Karpas-422 (cell line): ENCODE results near the gene RHEB. TPM values are rescaled to one million over a fixed set of nuclear protein-coding genes. Genes with fewer than 3 reads are reported as not detected.

ENCODE experiments used
- DNase-seq: peaks from one replicate; pipeline ENCODE4 v3.0.0-alpha.2; 2015
- H2AFZ ChIP-seq: fragments of 200-600 bp; sonication (generic); 2 replicates; pipeline ENCODE4 v1.6.1; 2014; ENCODE audit warnings: antibody characterized with exemption, low read length, mixed read lengths
- H3K27ac ChIP-seq: fragments of 200-600 bp; sonication (generic); 2 replicates; pipeline ENCODE4 v1.5.1; 2014; ENCODE audit warnings: mild to moderate bottlenecking, low read length, moderate library complexity
- H3K27me3 ChIP-seq: fragments of 200-600 bp; sonication (generic); 2 replicates; pipeline ENCODE4 v1.6.1; 2014; ENCODE audit warnings: low read length, mixed read lengths
- H3K36me3 ChIP-seq: fragments of 200-600 bp; sonication (generic); 2 replicates; pipeline ENCODE4 v1.6.1; 2014; ENCODE audit warnings: low read length, mixed read lengths; ENCODE audit not compliant: insufficient read depth
- H3K4me1 ChIP-seq: fragments of 200-600 bp; sonication (generic); 2 replicates; pipeline ENCODE4 v1.6.1; 2014; ENCODE audit warnings: mild to moderate bottlenecking, low read length, mixed read lengths
- H3K4me2 ChIP-seq: fragments of 200-600 bp; sonication (generic); 2 replicates; pipeline ENCODE4 v1.6.1; 2014; ENCODE audit warnings: low read length, low read depth, mild to moderate bottlenecking; ENCODE audit not compliant: poor library complexity, severe bottlenecking
- H3K4me3 ChIP-seq: fragments of 200-600 bp; sonication (generic); 2 replicates; pipeline ENCODE4 v1.5.1; 2014; ENCODE audit warnings: mild to moderate bottlenecking, antibody characterized with exemption, low read length, mixed read lengths
- H3K79me2 ChIP-seq: fragments of 200-600 bp; sonication (generic); 2 replicates; pipeline ENCODE4 v1.6.1; 2014; ENCODE audit warnings: mild to moderate bottlenecking, low read length, mixed read lengths
- H3K9ac ChIP-seq: fragments of 200-600 bp; sonication (generic); 2 replicates; pipeline ENCODE4 v1.6.0; 2014; ENCODE audit warnings: low read length
- H3K9me2 ChIP-seq: fragments of 200-600 bp; sonication (generic), shearing (Covaris generic); replicated peaks from 2 replicates; pipeline ENCODE4 v1.6.0; 2014; ENCODE audit warnings: mild to moderate bottlenecking, low read length, moderate library complexity; ENCODE audit not compliant: insufficient read depth
- H3K9me3 ChIP-seq: fragments of 300-700, 200-600 bp; sonication (generic); 2 replicates; pipeline ENCODE4 v1.6.1; 2014; ENCODE audit warnings: low read length, mixed read lengths
- H4K20me1 ChIP-seq: fragments of 200-600 bp; sonication (generic); 2 replicates; pipeline ENCODE4 v1.6.1; 2014; ENCODE audit warnings: mild to moderate bottlenecking, antibody characterized with exemption, low read length, low read depth; ENCODE audit not compliant: insufficient read depth
- total RNA-seq: library from RNA; depleted of rRNA; stranded (reverse); fragments of >200 nt; shearing (Covaris generic); gene quantifications from 2 replicates; pipeline ENCODE4 v1.2.3, GENCODE V29; 2014; ENCODE audit warnings: low replicate concordance

Gene RHEB
- total RNA-seq, 1 experiment from 2014 or later: 47.5 TPM

- Histone ChIP-seq H3K9me3 (no peaks in the 10 kb centered on the region), H4K20me1 (no peaks in the 10 kb centered on the region), H3K27me3 (no peaks in the 10 kb centered on the region), H3K4me1 (peaks cover 7% of the 10 kb centered on the region), H3K36me3 (peaks cover 37% of the 10 kb centered on the region; the same call in 1 of the 2 replicates), H3K9ac (no peak overlapping the region), H3K4me2 (no peak overlapping the region), H3K79me2 (peaks cover 96% of the 10 kb centered on the region), H3K4me3 (no peak overlapping the region), H3K27ac (no peak overlapping the region), H3K9me2 (no peaks in the 10 kb centered on the region), H2AFZ (no peak overlapping the region)
- no peak for DNase-seq
Measured at GRCh38 chr7:151483711-151483983, 36.0 kb downstream of the RHEB start.

GRCh38 chr7:151482883-151483710 is 36.6 kb downstream of the RHEB start:
- H3K9me2 ChIP-seq: no peaks in the 10 kb centered on the region
- peaks cover 7% of the 10 kb centered on the region for H3K4me1 ChIP-seq
- H3K9me3 ChIP-seq: no peaks in the 10 kb centered on the region
- no peaks in the 10 kb centered on the region for H3K27me3 ChIP-seq
- no peak overlapping the region for H3K4me2 ChIP-seq
- H3K9ac ChIP-seq: no peak overlapping the region
- no peak overlapping the region for H3K4me3 ChIP-seq
- H3K36me3 ChIP-seq: peaks cover 33% of the 10 kb centered on the region; the same call in 1 of the 2 replicates
- no peak overlapping the region for H3K27ac ChIP-seq
- DNase-seq: no peak
- peaks cover 95% of the 10 kb centered on the region for H3K79me2 ChIP-seq
- no peaks in the 10 kb centered on the region for H4K20me1 ChIP-seq
- no peak overlapping the region for H2AFZ ChIP-seq

DNA sequence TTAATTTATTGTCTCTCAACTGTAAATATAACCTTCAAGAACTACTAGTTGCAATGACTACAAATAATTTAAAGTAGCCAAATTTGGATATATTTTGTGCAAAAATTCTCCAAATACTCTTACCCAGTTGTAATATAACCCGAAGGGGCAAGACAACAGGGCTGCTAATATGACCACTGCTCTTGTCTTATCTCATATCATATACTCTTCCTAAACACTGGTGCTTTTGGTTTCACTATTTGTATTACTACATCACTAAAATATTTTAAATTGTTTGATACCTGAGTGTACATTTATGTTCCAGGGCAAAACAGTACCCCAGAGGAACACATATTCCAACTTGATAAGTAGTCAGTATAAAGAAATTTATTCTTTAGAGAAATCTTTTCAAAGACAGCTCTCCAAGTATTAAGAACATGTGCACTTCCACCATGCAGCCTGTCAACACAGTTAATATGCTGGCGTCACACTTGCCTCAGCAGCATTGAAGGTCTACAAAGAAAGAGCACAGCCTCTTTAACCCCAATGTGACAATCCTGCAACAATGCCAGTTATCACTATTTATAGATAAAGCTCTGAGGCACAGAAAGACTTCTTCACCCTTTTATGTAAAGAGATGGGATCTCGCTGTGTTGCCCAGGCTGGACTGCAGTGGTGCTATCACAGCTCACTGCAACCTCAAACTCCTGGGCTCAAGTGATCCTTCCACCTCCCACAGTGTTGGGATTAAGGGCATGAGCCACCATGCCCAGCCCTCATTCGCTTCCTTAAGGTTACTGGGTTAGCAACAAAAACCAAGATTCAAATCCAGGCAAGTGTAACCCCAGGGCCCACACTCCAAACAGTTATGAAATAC is 37.8 kb downstream of the RHEB start:
- H3K4me1 ChIP-seq: peaks cover 7% of the 10 kb centered on the region
- H3K27ac ChIP-seq: no peak overlapping the region
- H3K9ac ChIP-seq: no peak overlapping the region
- H3K27me3 ChIP-seq: no peaks in the 10 kb centered on the region
- H3K9me3 ChIP-seq: no peaks in the 10 kb centered on the region
- H3K79me2 ChIP-seq: peaks cover 95% of the 10 kb centered on the region
- no peaks in the 10 kb centered on the region for H4K20me1 ChIP-seq
- H3K36me3 ChIP-seq: peaks cover 27% of the 10 kb centered on the region; the same call in 1 of the 2 replicates
- H3K4me2 ChIP-seq: no peak overlapping the region
- no peak overlapping the region for H2AFZ ChIP-seq
- H3K9me2 ChIP-seq: no peaks in the 10 kb centered on the region
- no peak overlapping the region for H3K4me3 ChIP-seq
- no peak for DNase-seq

DNA sequence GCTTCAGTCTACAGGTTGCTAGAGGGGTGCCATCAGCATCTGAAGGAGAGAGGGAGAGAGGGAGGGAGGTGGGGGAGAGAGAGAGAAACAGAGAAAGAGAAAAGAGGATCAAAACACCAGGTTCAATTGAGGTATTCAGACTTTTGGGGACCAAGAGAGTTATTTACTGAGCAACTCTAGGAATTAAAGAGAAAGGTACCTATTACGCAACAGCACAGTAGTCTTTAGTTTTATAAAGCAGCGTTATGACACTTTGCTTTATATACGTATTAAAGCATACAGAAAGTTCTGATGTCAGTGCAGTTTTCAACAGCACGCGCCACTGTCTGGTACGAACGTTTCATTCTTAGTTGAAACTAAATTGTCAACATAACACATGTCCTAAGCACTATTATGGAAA is 41.8 kb downstream of the RHEB start:
- no peak for DNase-seq
- Histone ChIP-seq H3K27me3 (no peaks in the 10 kb centered on the region), H3K9ac (no peak overlapping the region), H3K27ac (no peak overlapping the region), H3K9me2 (no peaks in the 10 kb centered on the region), H3K4me3 (no peak overlapping the region), H4K20me1 (peaks cover 6% of the 10 kb centered on the region), H3K79me2 (peaks cover 94% of the 10 kb centered on the region), H3K36me3 (no peaks in the 10 kb centered on the region; the same call in 1 of the 2 replicates), H3K9me3 (no peaks in the 10 kb centered on the region), H2AFZ (no peak overlapping the region), H3K4me1 (peaks cover 11% of the 10 kb centered on the region), H3K4me2 (no peak overlapping the region)

GRCh38 chr7:151472644-151473380 is 46.9 kb downstream of the RHEB start:
- Histone ChIP-seq H3K79me2 (peaks cover 66% of the 10 kb centered on the region), H2AFZ (no peak overlapping the region), H3K9me3 (no peaks in the 10 kb centered on the region), H3K9me2 (no peaks in the 10 kb centered on the region), H4K20me1 (peaks cover 29% of the 10 kb centered on the region), H3K4me1 (peaks cover 35% of the 10 kb centered on the region), H3K27me3 (no peaks in the 10 kb centered on the region), H3K36me3 (peaks cover 29% of the 10 kb centered on the region), H3K9ac (no peak overlapping the region), H3K4me3 (no peak overlapping the region), H3K4me2 (peak overlapping the region; percentile 54), H3K27ac (0 out of 2 replicates have a peak overlapping the region, but pooled peaks have one; percentile 46)
- no peak for DNase-seq

- Histone ChIP-seq H2AFZ (no peak overlapping the region), H3K4me2 (peak overlapping the region; percentile 54), H3K4me1 (peaks cover 35% of the 10 kb centered on the region), H3K27ac (peak overlapping the region; percentile 46; the same call in 1 of the 2 replicates), H3K9ac (no peak overlapping the region), H3K27me3 (no peaks in the 10 kb centered on the region), H3K9me2 (no peaks in the 10 kb centered on the region), H4K20me1 (peaks cover 29% of the 10 kb centered on the region), H3K36me3 (peaks cover 37% of the 10 kb centered on the region), H3K9me3 (no peaks in the 10 kb centered on the region), H3K79me2 (peaks cover 45% of the 10 kb centered on the region), H3K4me3 (no peak overlapping the region)
- DNase-seq: no peak
Measured at GRCh38 chr7:151470711-151471110, 49.0 kb downstream of the RHEB start.

- H3K4me1 ChIP-seq: peaks cover 35% of the 10 kb centered on the region
- no peaks in the 10 kb centered on the region for H3K27me3 ChIP-seq
- no peak for DNase-seq
- H4K20me1 ChIP-seq: peaks cover 29% of the 10 kb centered on the region
- H3K27ac ChIP-seq: no peak overlapping the region
- H3K79me2 ChIP-seq: peaks cover 31% of the 10 kb centered on the region
- H2AFZ ChIP-seq: no peak overlapping the region
- H3K9ac ChIP-seq: no peak overlapping the region
- H3K36me3 ChIP-seq: peaks cover 44% of the 10 kb centered on the region
- H3K4me3 ChIP-seq: no peak overlapping the region
- no peak overlapping the region for H3K4me2 ChIP-seq
- no peaks in the 10 kb centered on the region for H3K9me3 ChIP-seq
- no peaks in the 10 kb centered on the region for H3K9me2 ChIP-seq
Measured at GRCh38 chr7:151469281-151469680, 50.4 kb downstream of the RHEB start.
